ENCODE measurements around the gene CIRBP. TPM values are rescaled to one million over a fixed set of nuclear protein-coding genes. Genes with fewer than 3 reads are reported as not detected.
A peak's percentile ranks its signal among the peaks of the same experiment; 100 is the strongest.

CIRBP gene
- total and polyA plus RNA-seq, 2 of the 13 experiments (the other 11 are each of a cell fraction or from before 2014, with no cell fraction given), result 133 to 140 TPM

GRCh38 chr19:1244693-1245451 is 24.3 kb upstream of the CIRBP start (continued):
- TF ChIP-seq PAWR (CRISPR knock-in tag; IDR thresholded peaks at IDR 0.05; ENCODE audit: borderline replicate concordance), result no peak
- no peak for TF ChIP-seq JUND (CRISPR knock-in tag; IDR thresholded peaks at IDR 0.05)
- TF ChIP-seq ZFP1 (CRISPR knock-in tag; IDR thresholded peaks at IDR 0.05), result 0 out of 2 replicates have a peak, but pooled peaks have one; percentile 39
- TF ChIP-seq MTA3 (CRISPR knock-in tag; IDR thresholded peaks at IDR 0.05), result no peak
- peak; percentile 34 for TF ChIP-seq HNRNPLL (IDR thresholded peaks at IDR 0.05; ENCODE audit: low read depth, low read length, poor library complexity, severe bottlenecking)
- TF ChIP-seq ATF7-NPFF (CRISPR knock-in tag; IDR thresholded peaks at IDR 0.05; ENCODE audit: low read depth), result 0 out of 2 replicates have a peak, but pooled peaks have one; percentile 48
- peak; percentile 96 for TF ChIP-seq SP5 (CRISPR knock-in tag; IDR thresholded peaks at IDR 0.05; ENCODE audit: borderline replicate concordance, low read depth)
- TF ChIP-seq TCF7 (IDR thresholded peaks at IDR 0.05; ENCODE audit: low read depth), result no peak
- no peak for TF ChIP-seq SMARCC2 (IDR thresholded peaks at IDR 0.05)
- peak; percentile 3; the same call in 1 of the 2 replicates for TF ChIP-seq KDM5A (IDR thresholded peaks at IDR 0.05; ENCODE audit: borderline replicate concordance, low read length)
- no peak for TF ChIP-seq ZNF337 (CRISPR knock-in tag; IDR thresholded peaks at IDR 0.05; ENCODE audit: borderline replicate concordance, low read depth)
- peak; percentile 90 for TF ChIP-seq CCDC6 (CRISPR knock-in tag; IDR thresholded peaks at IDR 0.05)
- peak; percentile 94; the same call in 1 of the 2 replicates for TF ChIP-seq NCOA1 (CRISPR knock-in tag; IDR thresholded peaks at IDR 0.05)
- TF ChIP-seq, protein P1, sequence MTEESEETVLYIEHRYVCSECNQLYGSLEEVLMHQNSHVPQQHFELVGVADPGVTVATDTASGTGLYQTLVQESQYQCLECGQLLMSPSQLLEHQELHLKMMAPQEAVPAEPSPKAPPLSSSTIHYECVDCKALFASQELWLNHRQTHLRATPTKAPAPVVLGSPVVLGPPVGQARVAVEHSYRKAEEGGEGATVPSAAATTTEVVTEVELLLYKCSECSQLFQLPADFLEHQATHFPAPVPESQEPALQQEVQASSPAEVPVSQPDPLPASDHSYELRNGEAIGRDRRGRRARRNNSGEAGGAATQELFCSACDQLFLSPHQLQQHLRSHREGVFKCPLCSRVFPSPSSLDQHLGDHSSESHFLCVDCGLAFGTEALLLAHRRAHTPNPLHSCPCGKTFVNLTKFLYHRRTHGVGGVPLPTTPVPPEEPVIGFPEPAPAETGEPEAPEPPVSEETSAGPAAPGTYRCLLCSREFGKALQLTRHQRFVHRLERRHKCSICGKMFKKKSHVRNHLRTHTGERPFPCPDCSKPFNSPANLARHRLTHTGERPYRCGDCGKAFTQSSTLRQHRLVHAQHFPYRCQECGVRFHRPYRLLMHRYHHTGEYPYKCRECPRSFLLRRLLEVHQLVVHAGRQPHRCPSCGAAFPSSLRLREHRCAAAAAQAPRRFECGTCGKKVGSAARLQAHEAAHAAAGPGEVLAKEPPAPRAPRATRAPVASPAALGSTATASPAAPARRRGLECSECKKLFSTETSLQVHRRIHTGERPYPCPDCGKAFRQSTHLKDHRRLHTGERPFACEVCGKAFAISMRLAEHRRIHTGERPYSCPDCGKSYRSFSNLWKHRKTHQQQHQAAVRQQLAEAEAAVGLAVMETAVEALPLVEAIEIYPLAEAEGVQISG (CRISPR knock-in tag; IDR thresholded peaks at IDR 0.05), result peak; percentile 85
- TF ChIP-seq ZMYM2 (CRISPR knock-in tag; IDR thresholded peaks at IDR 0.05), result peak; percentile 99
- TF ChIP-seq, protein P2, sequence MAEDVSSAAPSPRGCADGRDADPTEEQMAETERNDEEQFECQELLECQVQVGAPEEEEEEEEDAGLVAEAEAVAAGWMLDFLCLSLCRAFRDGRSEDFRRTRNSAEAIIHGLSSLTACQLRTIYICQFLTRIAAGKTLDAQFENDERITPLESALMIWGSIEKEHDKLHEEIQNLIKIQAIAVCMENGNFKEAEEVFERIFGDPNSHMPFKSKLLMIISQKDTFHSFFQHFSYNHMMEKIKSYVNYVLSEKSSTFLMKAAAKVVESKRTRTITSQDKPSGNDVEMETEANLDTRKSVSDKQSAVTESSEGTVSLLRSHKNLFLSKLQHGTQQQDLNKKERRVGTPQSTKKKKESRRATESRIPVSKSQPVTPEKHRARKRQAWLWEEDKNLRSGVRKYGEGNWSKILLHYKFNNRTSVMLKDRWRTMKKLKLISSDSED (CRISPR knock-in tag; IDR thresholded peaks at IDR 0.05), result no peak
- TF ChIP-seq AKNA (CRISPR knock-in tag; IDR thresholded peaks at IDR 0.05; ENCODE audit: borderline replicate concordance), result no peak
- TF ChIP-seq, protein P3, sequence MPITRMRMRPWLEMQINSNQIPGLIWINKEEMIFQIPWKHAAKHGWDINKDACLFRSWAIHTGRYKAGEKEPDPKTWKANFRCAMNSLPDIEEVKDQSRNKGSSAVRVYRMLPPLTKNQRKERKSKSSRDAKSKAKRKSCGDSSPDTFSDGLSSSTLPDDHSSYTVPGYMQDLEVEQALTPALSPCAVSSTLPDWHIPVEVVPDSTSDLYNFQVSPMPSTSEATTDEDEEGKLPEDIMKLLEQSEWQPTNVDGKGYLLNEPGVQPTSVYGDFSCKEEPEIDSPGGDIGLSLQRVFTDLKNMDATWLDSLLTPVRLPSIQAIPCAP (CRISPR knock-in tag; IDR thresholded peaks at IDR 0.05; ENCODE audit: low read depth), result 0 out of 2 replicates have a peak, but pooled peaks have one; percentile 50
- TF ChIP-seq IRF2 (CRISPR knock-in tag; IDR thresholded peaks at IDR 0.05), result peak; percentile 83
- TF ChIP-seq KMT2B (CRISPR knock-in tag; IDR thresholded peaks at IDR 0.05), result 0 out of 2 replicates have a peak, but pooled peaks have one; percentile 29

Measured in HepG2 (cell line).